HG03103 (cell line): ENCODE measurements around the gene FNDC5.

Source experiments
- ATAC-seq: cut with Tn5 transposase; IDR thresholded peaks from one replicate; pipeline ENCODE4 v1.9.1; 2021; ENCODE audit warnings: low read depth; ENCODE audit not compliant: unreplicated experiment

The FNDC5 gene

DNA sequence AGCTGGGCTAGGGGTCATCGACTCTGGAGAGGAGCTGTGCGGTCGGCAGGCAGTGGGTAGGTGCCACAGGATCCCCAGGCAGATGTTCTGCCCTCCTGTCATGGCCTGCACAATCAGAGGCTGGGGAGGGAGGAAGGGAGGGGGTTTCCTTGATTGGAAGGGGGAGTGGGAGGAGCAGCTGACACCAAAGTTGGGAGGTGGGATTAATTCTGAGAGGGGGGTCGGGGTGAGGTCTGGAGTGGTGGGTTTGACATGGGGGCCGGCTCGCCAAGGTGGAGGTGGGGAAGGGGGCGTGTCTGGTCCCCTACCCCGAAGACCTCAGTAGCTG is 14.9 kb upstream of the FNDC5 start:
- no peak for ATAC-seq

DNA sequence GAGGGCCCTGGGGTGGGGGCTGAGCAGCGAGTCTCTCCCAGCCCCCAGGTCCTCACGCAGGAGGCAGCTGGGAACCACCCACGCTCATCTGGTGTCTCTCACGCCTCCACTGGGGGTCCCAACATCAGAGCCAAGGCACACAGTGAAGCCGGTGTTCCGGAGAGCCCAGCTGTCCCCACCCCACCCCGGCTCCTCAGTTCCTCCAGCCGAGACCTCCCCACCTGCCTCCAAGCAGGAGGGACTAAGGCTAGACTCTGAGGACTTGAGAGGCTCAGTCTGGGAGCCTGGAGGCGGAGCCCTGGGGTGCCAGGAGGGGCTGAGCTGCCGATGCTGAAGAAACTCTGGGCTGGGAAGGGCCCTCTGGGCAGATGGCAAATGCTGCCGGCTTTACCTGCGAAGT is 14.0 kb upstream of the FNDC5 start:
- ATAC-seq: no peak

DNA sequence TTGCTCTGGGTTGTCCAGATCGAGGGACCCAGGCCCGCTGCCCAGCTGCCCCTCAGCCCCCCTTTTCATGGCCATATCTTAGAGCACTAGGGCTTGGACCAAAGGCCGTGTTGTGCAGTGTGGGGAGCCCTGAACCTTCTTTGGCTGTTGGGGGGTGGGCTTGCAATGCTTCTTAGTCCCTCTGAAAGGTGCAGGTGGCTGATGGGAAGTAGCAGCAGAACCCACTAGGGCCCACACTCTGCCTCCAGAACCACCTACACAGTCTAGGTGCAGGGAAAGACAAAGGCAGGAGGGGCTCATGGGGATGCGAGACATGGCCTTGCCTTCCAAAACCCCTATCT is 13.3 kb upstream of the FNDC5 start:
- no peak for ATAC-seq

DNA sequence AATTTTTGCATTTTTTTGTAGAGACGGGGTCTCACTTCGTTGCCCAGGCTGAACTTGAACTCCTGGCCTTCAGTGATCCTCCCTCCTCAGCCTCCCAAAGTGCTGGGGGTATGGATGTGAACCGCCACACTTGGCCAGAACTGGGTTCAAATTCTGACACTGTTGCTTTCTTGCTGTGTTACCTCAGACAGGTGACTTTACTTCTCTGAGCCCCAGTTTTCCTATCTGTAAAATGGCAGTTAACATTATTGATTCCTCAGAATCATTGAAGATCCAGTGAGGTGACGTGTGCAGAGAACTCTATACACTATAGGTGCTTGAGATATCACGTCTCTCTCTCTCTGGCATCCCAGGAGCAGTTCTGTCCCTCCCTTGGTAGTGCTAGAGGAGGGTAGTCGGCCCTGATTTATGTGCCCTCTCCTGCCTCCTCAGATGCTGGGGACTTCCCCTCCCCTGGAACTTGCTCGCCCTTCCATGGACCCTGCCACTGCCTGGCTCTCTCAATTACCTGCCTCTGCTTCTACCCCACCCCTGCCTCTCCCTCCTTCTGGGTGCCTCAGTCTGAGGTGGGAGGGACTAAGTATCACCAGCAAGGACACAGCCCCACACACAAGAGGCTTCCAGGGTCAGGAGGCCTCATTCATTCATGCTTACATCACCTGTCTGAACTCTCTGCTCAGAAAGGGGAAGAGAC is 12.8 kb upstream of the FNDC5 start:
- ATAC-seq: no peak

DNA sequence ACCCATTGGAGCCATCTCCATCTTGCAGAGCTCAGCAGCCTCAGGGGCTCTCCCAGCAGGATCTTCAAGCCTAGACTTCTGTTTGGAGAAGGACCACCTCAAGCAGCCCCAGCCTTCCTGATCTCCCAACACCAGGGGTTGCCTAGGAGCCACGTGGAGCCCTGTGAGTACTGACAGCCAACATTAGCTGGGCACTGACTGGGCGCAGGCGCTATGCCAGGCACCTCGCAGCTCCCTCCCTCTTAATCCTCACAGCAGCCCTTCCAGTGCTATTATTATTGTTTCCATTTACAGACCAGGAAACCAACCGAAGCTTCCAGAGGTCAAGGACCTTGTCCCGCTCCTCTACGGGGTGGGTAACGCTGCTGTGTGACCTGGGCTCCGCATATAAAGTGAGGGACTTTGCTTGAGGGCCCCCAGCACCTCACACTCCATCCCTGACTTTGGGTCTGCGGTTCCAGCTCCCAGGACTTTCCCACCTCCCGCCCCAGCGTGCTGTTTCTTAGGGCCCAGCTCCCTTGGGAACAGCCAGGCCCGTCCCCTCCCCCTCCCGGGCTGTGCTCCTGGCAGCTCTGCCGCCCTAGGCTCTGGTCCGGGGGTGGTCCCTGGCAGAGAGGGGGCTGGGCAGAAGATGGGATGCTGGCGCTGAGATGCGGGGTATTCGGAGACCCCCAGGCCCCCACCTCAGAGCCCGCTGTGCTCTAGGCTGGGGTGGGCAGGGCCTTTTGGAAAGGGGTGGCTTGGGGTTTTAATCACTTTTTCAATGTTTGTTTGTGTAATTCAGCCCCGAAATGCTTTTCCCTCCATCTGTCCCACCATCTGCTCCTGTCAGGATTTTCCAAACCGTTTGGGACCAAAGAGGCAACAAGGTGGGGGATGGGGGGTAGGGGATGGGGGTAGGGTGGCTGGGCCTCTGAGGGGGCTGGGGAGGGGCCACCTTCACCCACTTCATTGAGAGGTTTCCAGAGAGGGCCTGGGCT is 11.4 kb upstream of the FNDC5 start:
- ATAC-seq: no peak

DNA sequence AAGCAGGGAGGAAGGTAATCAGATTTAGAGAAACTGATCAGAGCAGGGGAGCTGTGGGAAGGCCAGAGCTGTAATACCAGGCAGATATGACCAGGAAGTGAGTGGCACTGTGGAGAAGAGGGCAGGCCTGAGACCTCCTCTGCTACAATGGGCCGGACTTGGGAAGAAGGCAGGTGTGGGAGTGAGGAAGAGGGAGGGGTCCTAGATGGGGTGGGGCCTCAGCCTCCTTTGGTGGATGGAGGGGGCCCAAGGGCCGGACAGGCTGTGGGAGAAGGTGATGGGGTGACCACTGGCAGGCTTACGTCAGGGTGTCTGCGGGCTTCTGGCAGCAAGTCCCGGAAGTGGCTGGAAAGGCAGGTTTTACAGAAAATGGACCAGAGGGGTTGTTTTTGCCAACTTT is 10.6 kb upstream of the FNDC5 start:
- no peak for ATAC-seq

DNA sequence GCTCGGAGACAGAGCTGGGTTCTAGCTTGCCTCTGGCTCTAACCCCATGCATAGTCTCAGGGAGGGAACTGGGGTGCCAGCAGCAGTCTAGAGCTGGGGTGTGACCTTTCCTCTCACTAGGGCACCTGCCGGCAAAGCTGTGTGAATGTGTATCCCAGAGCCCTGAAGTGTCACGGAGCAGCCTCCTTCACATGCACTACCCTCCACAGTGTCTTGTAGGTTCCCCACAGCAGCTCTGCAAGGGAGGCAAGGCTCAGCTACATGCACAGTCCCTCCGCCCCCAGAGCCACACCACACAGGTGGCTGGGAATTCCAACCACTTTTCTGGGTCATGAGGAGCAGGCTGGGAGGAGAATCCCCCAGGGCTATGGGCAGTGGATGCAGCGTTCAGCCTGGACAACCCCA is 7.9 kb upstream of the FNDC5 start:
- no peak for ATAC-seq

DNA sequence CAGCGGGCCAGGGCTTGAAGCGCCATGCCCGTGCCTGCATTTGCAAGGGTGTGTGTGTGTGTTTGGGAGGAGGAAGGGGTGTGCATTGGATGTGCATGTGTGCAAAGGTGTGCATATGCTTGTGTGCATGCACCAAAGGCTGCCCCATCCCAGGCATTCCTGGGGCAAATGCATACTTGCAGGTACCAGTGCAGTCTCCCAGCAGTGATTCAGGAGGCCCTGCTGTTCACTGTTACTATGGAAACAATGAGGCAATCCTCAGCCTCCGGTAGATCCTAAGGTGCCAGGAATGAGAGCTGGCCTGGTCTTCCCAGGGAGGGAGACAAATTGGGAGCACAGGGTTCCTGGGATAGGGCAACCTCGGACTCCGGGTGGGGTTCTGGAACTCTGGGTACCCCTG is 7.5 kb upstream of the FNDC5 start:
- no peak for ATAC-seq

DNA sequence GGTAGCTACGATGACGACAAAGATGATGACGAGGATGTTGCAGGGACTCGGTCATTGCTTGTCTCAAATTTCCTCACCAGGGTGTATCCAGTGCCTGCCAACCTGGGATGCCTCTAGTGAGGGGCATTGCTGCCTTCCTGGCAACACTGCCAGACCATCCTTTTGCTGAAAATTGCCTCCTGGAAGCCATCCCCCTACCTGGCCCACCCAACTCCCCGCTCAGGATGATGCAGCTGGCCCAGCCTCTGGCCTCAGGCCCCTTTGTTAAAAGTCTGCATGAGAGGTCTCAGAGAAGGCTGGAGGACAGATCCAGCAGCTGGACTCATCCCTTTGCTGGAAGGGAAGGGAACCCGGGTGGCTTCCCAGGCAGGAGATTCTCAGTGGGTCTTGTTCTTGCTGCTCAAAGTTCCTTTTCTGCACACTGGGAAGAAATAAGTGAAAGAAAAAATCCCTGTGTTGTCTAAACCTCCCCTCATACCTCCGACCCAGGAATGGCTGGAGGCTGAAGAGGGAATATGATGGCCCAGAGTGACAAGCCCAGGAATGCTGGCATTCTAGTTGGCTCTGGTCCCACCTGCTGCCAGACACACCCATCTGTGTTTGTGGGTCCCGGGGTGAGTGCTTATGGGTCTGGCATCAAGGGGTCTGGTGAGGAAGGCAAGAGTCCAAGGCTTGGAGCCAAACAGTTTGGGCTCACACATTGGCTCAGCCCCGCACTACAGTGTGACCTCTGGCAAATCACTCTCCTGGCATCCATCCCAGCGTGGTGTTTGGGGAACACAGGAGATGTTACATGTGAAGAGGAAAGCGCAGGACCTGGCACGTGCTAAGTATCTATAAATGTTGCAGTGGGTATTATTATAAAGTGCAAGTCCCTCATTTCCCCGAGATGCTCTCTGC is 6.7 kb upstream of the FNDC5 start:
- ATAC-seq: no peak

DNA sequence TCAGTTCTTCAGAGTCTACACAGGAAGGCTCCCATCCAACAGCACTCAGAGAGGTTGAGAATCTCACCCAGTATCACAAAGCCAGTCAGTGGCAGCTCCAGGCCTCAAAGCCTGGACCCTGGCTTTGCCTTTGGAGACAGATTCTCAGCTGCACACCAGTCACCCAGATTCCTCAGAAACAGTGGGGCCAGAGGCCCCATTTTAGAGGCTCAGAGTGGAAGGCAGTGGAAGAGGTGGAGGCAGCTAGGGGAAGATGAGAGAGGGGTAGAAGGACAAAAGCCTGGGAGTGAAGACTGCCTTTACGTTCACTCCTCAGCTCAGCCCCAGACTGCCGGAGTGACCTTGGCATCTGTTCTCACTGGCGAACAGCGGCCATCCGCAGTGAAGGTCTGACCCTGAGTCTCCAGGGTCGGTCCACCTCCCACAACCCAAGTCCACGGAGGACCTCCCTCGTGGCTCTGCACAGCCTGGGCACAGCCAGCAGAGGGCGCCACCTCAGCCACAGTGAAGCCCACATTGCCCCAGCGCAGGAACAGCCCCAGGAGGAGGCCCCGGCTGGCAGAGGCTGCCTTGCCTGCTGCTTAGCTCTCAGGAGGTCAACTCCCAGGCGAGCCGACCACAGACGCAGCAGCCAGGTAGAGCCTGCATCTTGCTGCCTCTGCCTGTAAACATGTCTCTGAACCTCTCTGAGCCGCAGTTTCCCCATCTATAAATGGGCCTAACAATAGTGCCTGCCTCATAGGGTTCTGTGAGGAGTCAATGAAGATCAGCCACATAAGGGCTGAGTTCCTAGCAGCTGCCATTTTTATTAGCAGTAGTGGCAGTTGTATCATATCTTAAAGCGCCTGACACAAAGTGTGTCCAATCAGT is 5.9 kb upstream of the FNDC5 start:
- ATAC-seq: no peak

DNA sequence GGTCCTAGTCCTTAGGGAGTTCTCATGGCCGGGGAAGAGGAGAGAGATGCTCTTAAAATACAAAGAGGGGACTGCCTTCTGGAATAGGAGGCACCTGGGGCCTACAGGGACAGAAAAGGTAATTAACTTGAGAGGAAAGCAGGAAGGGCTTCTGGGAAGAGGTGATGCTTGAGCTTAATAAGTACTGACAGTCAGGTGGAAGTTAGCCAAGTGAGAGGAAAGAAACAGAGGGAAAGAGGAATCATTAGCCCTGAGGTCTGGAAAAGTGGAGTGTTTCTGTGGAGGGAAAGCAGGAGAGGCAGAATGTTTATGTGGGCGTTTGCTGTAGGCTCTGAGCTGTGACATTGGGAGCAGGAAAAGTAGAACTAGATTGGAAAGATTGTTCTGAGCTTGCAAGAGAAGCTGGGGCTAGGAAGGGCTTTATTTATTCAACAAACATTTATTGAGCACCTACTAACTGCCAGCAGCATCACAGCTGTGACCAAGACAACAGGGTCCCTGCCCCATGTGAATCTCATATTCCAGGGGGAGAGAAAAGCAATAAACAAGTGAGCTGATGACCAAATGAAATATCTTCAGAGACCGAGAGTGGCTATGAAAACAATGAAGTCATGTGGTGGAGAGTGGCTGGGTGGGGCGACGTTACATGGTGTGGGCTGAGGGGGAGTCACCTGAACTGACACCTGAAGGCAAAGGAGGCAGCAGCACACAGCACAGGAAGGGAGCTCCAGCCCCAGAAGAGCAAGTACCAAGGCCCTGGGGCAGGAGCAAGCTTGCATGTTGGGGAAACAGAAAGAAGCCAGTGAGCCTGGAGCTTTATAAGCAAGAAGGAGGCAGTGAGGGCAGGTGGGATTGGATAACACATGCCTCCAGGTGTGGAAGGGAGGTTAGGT is 4.4 kb upstream of the FNDC5 start:
- ATAC-seq: no peak

DNA sequence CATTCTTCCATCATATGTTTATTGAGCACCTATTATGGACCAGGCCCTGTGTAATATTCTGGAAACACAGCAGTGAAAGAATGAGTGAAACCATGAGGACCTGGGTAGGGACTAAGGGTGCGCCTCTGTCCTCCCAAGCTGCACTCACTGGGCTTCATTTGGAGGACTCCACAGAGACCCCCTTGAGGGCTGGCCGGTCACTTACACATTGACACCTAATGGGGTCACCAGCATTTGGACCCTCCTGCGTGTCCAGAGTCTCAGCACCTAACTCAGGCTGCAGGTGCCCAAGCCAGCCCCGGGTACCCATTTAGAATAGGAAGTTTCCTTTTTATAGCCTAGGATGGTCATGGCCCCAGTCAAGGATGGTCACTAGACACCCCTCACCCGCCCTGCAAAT is 2.8 kb upstream of the FNDC5 start:
- ATAC-seq: no peak

DNA sequence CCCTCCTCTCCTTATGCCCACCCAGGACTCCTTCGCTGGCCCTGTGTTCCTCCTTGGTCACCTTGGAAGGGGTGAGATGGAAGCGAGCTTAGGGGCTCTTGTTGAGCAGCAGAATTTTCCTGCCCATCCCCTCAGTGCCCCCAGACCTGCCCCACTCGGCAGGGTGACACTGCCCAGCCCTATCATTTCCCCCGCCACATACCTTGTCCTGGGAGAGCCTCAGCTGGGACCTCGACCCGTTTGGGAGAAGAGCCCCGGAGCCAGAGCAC is 1.4 kb upstream of the FNDC5 start:
- no peak for ATAC-seq

DNA sequence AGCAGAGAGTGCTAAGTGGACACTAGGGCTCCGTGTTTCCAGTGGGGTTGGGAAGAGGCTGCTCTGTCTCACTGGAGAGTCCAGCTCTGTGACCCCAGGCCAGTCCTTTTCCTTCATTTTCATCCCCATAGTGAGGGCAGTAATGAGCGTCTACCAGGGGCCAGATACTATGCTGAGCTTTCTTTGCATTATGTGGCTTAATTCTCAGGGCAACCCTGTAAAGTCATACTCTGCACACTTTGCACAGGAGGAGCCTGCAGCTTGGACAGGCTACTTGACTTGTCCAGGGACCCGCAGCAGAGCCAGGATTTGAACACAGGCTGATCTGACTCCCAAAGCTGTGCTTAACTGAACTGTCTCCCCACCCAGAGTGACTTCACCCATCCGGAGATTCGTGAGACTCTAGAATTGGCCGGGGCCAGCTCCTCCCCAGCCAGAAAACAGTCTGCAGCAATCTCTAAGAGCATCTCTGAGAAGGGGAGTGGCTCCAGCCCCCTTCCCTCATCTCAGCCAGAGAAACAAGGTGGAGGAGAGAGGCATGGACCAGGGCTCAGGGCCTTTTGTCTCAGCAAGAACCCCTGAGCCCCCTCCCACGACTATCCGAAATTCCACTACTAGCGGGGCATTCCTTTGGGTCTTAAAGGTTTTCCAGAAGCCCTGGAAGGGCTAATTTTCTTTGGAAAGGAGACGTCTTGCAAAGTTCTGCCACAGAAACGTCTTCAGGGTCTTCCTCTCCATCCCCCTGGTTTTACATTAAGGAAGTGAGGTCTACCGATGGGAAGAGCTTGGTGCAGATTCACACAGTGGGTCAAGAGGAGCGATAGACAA is 866 bp upstream of the FNDC5 start:
- no peak for ATAC-seq

DNA sequence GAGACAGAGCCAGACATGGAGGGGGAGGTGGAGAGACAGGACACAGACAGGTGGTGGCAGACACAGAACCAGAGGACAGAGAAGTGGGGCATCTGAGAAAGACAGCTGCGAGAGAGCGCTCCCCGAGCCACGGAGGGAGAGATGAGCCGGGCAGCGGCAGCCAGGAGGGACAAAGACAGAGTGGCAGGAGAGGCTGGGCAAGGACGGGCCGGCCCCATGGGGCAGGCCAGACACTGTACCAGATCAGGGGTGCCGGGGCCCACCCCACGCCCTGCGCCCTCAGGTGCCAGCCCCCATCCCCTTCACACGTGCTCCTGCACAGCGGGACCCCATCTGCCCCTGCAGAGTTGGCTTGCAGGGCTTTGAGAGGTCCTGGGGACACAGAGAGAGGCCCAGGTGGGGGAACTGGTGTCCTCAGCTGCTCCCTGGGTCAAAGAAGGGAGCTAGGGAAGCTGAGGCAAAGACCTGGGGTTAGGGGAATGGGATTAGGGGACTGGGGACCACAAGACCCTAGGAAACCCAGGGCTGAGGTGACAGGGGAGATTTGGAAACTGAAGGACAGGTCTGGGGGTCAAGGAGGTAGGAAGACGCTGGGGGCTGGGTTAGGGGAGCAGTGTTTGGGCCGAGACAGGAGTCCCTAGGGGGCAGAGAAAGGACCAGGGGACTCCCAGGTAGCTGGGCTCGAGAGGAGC is 643 bp downstream of the FNDC5 start:
- ATAC-seq: no peak

DNA sequence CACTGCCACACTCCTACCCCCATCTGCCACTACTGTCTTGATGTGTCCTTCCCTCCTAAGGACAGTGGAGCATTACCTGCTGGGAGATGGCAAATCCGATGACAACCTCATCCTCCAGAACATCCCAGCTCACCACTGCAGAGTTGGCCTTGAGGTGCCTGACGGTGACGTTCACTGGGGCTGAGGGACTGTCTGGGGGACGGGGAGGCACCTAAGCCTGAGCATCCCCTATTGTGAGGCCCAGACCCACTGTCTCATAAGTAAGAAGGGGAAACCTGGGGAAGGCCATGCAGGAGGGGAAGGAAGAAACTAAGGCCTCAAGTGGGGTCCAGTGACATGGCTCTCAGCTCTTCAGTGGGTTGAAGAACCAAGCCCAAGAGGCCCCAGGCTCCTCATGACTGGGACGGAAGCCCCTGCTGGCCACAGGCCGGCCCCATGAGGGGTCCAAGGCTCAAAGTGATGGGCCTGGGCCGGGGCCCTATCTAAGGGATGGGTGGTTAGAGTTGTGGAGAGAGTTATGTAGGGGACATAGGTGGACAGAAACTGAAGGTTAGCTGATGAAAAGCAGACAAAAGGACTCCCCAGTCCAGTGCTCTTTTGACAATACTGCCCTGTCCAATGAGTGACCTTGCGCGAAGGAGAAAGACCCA is 1.8 kb downstream of the FNDC5 start:
- no peak for ATAC-seq

DNA sequence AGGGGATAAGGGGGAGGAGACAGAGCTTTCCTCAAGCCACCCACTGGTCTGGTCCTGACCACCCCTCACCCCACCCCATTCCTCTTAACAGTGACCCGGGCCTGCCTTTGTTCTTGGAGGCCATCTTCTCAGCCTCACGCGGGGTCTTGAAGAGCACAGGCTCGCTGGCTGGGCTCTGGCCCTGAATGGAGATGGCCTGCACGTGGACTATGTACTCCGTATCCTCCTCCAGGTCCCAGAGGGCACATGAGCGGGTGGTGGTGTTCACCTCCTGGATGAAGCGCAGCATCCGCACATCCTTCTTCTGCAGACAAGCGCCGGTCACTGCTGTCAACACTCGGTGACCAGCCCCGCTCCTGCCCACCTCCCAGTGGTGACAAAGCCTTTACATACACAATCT is 2.6 kb downstream of the FNDC5 start:
- ATAC-seq: no peak

DNA sequence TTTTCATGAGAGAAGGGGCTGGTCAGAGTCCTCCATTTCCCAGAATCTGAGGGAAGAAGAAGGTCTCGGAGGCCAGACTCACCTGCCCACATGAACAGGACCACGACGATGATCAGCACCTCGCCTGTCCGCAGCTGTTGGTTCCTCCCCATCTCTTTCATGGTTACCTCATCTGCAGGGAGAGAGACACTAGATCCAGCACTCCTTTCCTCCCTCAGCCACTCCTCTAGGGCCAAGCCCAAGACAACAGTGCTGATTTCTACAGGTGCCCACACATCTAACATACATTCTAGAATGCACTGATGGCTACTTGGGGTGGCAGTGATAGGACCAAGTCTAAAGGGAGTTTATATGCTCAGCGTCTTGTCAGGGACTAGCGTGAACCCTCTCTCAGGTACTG is 3.0 kb downstream of the FNDC5 start:
- ATAC-seq: no peak
